K562 (cell line): ENCODE measurements around the gene PARD3. TPM values are rescaled to one million over a fixed set of nuclear protein-coding genes. Genes with fewer than 3 reads are reported as not detected.
A peak's percentile ranks its signal among the peaks of the same experiment; 100 is the strongest.

Experiments
- ARID1B ChIP-seq: fragments of 450-650 bp; IDR thresholded peaks from 2 replicates; pipeline ENCODE4 v1.6.1; 2016; ENCODE audit warnings: antibody characterized with exemption, mild to moderate bottlenecking, inconsistent platforms
- CBFA2T2 ChIP-seq: fragments of 450-650 bp; conservative IDR thresholded peaks from 2 replicates; pipeline ENCODE4 v1.6.1; 2017; ENCODE audit warnings: mild to moderate bottlenecking
- CC2D1A ChIP-seq: fragments of 450-650 bp; IDR thresholded peaks from 2 replicates; pipeline ENCODE4 v1.6.1; 2017; ENCODE audit warnings: mild to moderate bottlenecking
- CTBP1 ChIP-seq: fragments of 450-650 bp; IDR thresholded peaks from 2 replicates; pipeline ENCODE4 v1.6.1; 2016; ENCODE audit warnings: borderline replicate concordance
- E2F3 ChIP-seq: fragments of 250-450 bp; sonication (Bioruptor Pico); IDR thresholded peaks from 2 replicates; pipeline ENCODE4 v1.4.0; 2020; ENCODE audit warnings: mild to moderate bottlenecking
- FOXK2 ChIP-seq, 2 experiments: fragments of 450-650 bp; IDR thresholded peaks in 1 of 2; conservative IDR thresholded peaks in 1 of 2; 2 replicates each; pipeline ENCODE4 v1.6.1; 2016; ENCODE audit warnings: low read depth in 2 of 2, mild to moderate bottlenecking in 1 of 2
- GATA2 ChIP-seq: sonication (generic); formaldehyde crosslinking; IDR thresholded peaks from 2 replicates; pipeline ENCODE4 v1.4.0; 2020; ENCODE audit warnings: mild to moderate bottlenecking, missing genetic modification reagents
- HIVEP1 ChIP-seq: fragments of 250-450 bp; sonication (Bioruptor Pico); IDR thresholded peaks from 2 replicates; pipeline ENCODE4 v1.4.0; 2020; ENCODE audit warnings: mild to moderate bottlenecking
- MTA2 ChIP-seq: fragments of 450-650 bp; IDR thresholded peaks from 2 replicates; pipeline ENCODE4 v1.6.1; 2016; ENCODE audit warnings: low read depth
- RCOR1 ChIP-seq, 2 experiments: IDR thresholded peaks; 2 replicates each; pipeline ENCODE4 v1.6.1; 2012; ENCODE audit warnings: low read depth in 2 of 2, low read length in 2 of 2, borderline replicate concordance in 1 of 2, improper control_type of control experiment in 1 of 2
- SMARCA4 ChIP-seq: fragments of 450-650 bp; IDR thresholded peaks from 2 replicates; pipeline ENCODE4 v1.6.1; 2016
- SMARCE1 ChIP-seq: fragments of 450-650 bp; IDR thresholded peaks from 2 replicates; pipeline ENCODE4 v1.7.1; 2016; ENCODE audit warnings: mild to moderate bottlenecking
- SOX6 ChIP-seq: fragments of 450-650 bp; IDR thresholded peaks from 2 replicates; pipeline ENCODE4 v1.6.1; 2014; ENCODE audit warnings: mild to moderate bottlenecking
- SRSF1 ChIP-seq: fragments of 200-400 bp; formaldehyde crosslinking; IDR thresholded peaks from 2 replicates; pipeline ENCODE4 v1.6.1; 2017; ENCODE audit warnings: mild to moderate bottlenecking, low read depth, low read length, moderate library complexity
- TAL1 ChIP-seq: fragments of 450-650 bp; IDR thresholded peaks from 2 replicates; pipeline ENCODE4 v1.6.1; 2016; ENCODE audit warnings: mild to moderate bottlenecking
- TRIM25 ChIP-seq: fragments of 450-650 bp; IDR thresholded peaks from 2 replicates; pipeline ENCODE4 v1.7.0; 2016; ENCODE audit warnings: borderline replicate concordance
- ZBTB40 ChIP-seq, 2 experiments: fragments of 450-650 bp in 1 of 2; sonication (generic) in 1 of 2; formaldehyde crosslinking in 1 of 2; IDR thresholded peaks; 2 replicates each; pipeline versions ENCODE4 v1.7.1 to v1.9.0; 2016 to 2022; ENCODE audit warnings: inconsistent platforms in 1 of 2, mild to moderate bottlenecking in 1 of 2, missing genetic modification reagents in 1 of 2
- polyA plus RNA-seq, 8 experiments: library from polyadenylated mRNA; depleted of rRNA in 4 of 8; stranded (reverse) in 5 of 8; unstranded in 3 of 8; fragments of >200 nt; fragmentation: Nextera tagmentation in 2 of 8; fragmentation: Illumina TruSeq in 1 of 8; extraction: Ambion mirVana in 2 of 8; extraction: Trizol in 1 of 8; gene quantifications; 2 replicates each; pipeline versions ENCODE4 v1.2.1 to v1.2.3, GENCODE V29; 2011 to 2014; ENCODE audit warnings: inconsistent platforms in 1 of 8, missing spikeins in 1 of 8
- total RNA-seq, 7 experiments: library from RNA; depleted of rRNA in 6 of 7; stranded (reverse); fragments of >200 nt in 6 of 7; fragmentation: Illumina TruSeq in 2 of 7; extraction: Trizol in 2 of 7; gene quantifications; 2 replicates each; pipeline versions ENCODE4 v1.2.1 to v1.2.3, GENCODE V29; 2011 to 2021; ENCODE audit warnings: low replicate concordance in 1 of 7
- TF ChIP-seq, protein P1 (sequence below): sonication (generic); formaldehyde crosslinking; IDR thresholded peaks from 2 replicates; pipeline ENCODE4 v1.8.1; 2022; ENCODE audit warnings: missing genetic modification reagents

Gene PARD3
- total and polyA plus RNA-seq, 9 of the 15 experiments (the other 6 are each of a cell fraction or from before 2014, with no cell fraction given): 2.7 to 11.7 (median 7.7) TPM

- TF ChIP-seq ZBTB40 (IDR thresholded peaks at IDR 0.05): peak; percentile 76
- TF ChIP-seq ZBTB40 (CRISPR knock-in tag; IDR thresholded peaks at IDR 0.05): no peak
- TF ChIP-seq MTA2: peak; percentile 74
- peak; percentile 69 for TF ChIP-seq SMARCA4
- peak; percentile 84 to 86 for TF ChIP-seq FOXK2 (conservative IDR thresholded peaks at IDR 0.05 in 1 of 2, IDR thresholded peaks at IDR 0.05 in 1 of 2; ENCODE audit: low read depth in 2 of 2)
- TF ChIP-seq GATA2 (CRISPR knock-in tag): peak; percentile 87
- TF ChIP-seq TAL1: peak; percentile 92
- TF ChIP-seq CTBP1: 0 out of 2 replicates have a peak, but pooled peaks have one; percentile 17
- no peak for TF ChIP-seq HIVEP1
- no peak for TF ChIP-seq TRIM25
- TF ChIP-seq CC2D1A: peak; percentile 53; the same call in 1 of the 2 replicates
- TF ChIP-seq SRSF1: no peak
- peak in 1 of 2 experiments; percentile 8; a peak in 1 of 4 replicates for TF ChIP-seq RCOR1 (IDR thresholded peaks at IDR 0.05; ENCODE audit: borderline replicate concordance in 1 of 2, low read depth in 2 of 2, low read length in 2 of 2)
- no peak for TF ChIP-seq E2F3
- peak; percentile 91 for TF ChIP-seq ARID1B
- peak; percentile 61 for TF ChIP-seq SMARCE1
- peak; percentile 90 for TF ChIP-seq CBFA2T2
- TF ChIP-seq SOX6: peak; percentile 46; the same call in 1 of the 2 replicates
- TF ChIP-seq, protein P1, sequence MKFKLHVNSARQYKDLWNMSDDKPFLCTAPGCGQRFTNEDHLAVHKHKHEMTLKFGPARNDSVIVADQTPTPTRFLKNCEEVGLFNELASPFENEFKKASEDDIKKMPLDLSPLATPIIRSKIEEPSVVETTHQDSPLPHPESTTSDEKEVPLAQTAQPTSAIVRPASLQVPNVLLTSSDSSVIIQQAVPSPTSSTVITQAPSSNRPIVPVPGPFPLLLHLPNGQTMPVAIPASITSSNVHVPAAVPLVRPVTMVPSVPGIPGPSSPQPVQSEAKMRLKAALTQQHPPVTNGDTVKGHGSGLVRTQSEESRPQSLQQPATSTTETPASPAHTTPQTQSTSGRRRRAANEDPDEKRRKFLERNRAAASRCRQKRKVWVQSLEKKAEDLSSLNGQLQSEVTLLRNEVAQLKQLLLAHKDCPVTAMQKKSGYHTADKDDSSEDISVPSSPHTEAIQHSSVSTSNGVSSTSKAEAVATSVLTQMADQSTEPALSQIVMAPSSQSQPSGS (CRISPR knock-in tag): no peak
These were observed 50.6 kb downstream of the PARD3 start (continued) for GRCh38 chr10:34764472-34764946.
